IPS-20b (cell line): ENCODE data around the gene CDR2.
A peak's percentile ranks its signal among the peaks of the same experiment; 100 is the strongest.
"Not testable (repeated sequence)": the region's sequence is repeated elsewhere in the genome, so short reads cannot be mapped to it uniquely, and the experiment has no call there.

Source experiments
- H3K27ac ChIP-seq: one replicate; pipeline ENCODE4 v1.5.1; 2013; ENCODE audit warnings: low read length
- H3K27me3 ChIP-seq: 2 replicates; pipeline ENCODE4 v1.6.1; 2013; ENCODE audit warnings: mild to moderate bottlenecking, low read length, inconsistent platforms; ENCODE audit not compliant: insufficient read depth
- H3K36me3 ChIP-seq: 2 replicates; pipeline ENCODE4 v1.6.1; 2013; ENCODE audit warnings: low read depth, mild to moderate bottlenecking, inconsistent platforms, low read length, moderate library complexity; ENCODE audit not compliant: insufficient read depth
- H3K4me1 ChIP-seq: 2 replicates; pipeline ENCODE4 v1.6.1; 2013; ENCODE audit warnings: mild to moderate bottlenecking, control low read depth, inconsistent platforms, low read length, moderate library complexity; ENCODE audit not compliant: insufficient read depth
- H3K4me3 ChIP-seq: 2 replicates; pipeline ENCODE4 v1.5.1; 2013; ENCODE audit warnings: mild to moderate bottlenecking, low read length, inconsistent platforms
- H3K9ac ChIP-seq: 2 replicates; pipeline ENCODE4 v1.6.1; 2013; ENCODE audit warnings: low read depth, mild to moderate bottlenecking, inconsistent platforms, low read length, moderate library complexity
- H3K9me3 ChIP-seq: 2 replicates; pipeline ENCODE4 v1.6.1; 2013; ENCODE audit warnings: mild to moderate bottlenecking, low read depth, low read length, inconsistent platforms; ENCODE audit not compliant: insufficient read depth

Gene CDR2

DNA sequence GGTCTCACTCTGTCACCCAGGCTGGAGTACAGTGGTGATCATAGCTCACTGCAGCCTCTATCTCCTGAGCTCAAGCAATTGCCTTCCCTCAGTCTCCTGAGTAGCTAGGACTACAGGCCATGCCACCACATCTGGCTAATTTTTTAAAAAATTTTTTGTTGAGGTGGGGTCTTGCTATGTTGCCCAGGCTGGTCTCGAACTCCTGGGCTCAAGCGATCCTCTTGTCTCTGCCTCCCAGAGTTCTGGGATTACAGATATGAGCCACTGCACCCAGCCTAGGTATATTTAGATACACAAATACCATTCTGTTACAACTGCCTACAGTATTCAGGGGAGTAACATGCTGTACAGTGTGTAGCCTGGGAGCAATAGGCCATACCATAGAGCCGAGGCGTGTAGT, 62.9 kb downstream of the CDR2 start:
- H3K27me3 ChIP-seq: no peaks in the 10 kb centered on the region
- H3K36me3 ChIP-seq: peaks cover 90% of the 10 kb centered on the region
- H3K27ac ChIP-seq: no peak overlapping the region
- H3K9ac ChIP-seq: no peak overlapping the region
- no peak overlapping the region for H3K4me3 ChIP-seq
- no peaks in the 10 kb centered on the region for H3K9me3 ChIP-seq
- no peaks in the 10 kb centered on the region for H3K4me1 ChIP-seq

- Histone ChIP-seq H3K27me3 (no peaks in the 10 kb centered on the region), H3K9me3 (no peaks in the 10 kb centered on the region), H3K36me3 (peaks cover 91% of the 10 kb centered on the region), H3K4me1 (no peaks in the 10 kb centered on the region), H3K9ac (no peak overlapping the region), H3K27ac (no peak overlapping the region), H3K4me3 (no peak overlapping the region)
Measured at GRCh38 chr16:22308824-22309520, 65.4 kb downstream of the CDR2 start.

DNA sequence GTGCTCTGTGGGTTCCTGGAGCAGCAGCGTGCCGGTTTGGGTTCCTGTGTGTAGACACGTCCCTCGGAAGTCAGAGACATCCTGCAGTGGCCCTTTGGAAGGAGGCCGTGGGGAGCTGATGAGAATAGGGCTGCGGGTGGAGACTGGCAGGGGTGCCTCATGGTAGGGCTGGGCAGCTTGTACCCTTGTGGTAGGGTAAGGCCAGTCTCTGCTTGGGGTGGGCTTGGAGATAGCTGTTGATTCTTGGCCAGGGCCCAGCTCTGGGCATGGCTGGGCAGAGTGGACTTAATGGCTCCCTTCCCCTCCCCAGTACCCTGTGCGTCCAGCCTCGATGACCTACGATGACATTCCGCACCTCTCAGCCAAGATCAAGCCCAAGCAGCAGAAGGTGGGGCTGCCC, 66.6 kb downstream of the CDR2 start:
- H3K36me3 ChIP-seq: peaks cover 86% of the 10 kb centered on the region
- no peak overlapping the region for H3K9ac ChIP-seq
- no peaks in the 10 kb centered on the region for H3K9me3 ChIP-seq
- H3K27me3 ChIP-seq: no peaks in the 10 kb centered on the region
- H3K4me1 ChIP-seq: no peaks in the 10 kb centered on the region
- H3K27ac ChIP-seq: no peak overlapping the region
- no peak overlapping the region for H3K4me3 ChIP-seq

DNA sequence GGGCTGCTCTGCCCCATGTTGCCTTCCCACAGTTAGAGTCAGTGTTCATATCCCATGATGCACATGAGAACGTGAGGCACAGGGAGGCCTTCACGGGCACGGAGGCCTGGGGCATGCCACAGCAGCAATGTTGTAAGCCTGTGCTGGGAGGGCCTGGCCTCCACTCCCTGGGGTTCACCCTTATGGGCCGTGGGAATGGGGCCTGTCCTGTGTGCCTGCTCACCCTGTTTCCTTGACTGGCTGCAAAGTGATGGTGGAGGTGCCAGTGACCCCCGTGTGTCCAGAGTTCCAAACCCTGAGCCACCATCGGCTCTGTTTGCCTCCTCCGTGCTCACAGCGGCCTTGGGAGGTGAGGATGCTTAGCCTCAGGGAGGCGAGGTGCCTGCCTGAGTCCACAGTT, 67.6 kb downstream of the CDR2 start:
- no peak overlapping the region for H3K9ac ChIP-seq
- H3K9me3 ChIP-seq: no peaks in the 10 kb centered on the region
- no peaks in the 10 kb centered on the region for H3K4me1 ChIP-seq
- H3K36me3 ChIP-seq: peaks cover 86% of the 10 kb centered on the region
- no peaks in the 10 kb centered on the region for H3K27me3 ChIP-seq
- no peak overlapping the region for H3K27ac ChIP-seq
- no peak overlapping the region for H3K4me3 ChIP-seq

DNA sequence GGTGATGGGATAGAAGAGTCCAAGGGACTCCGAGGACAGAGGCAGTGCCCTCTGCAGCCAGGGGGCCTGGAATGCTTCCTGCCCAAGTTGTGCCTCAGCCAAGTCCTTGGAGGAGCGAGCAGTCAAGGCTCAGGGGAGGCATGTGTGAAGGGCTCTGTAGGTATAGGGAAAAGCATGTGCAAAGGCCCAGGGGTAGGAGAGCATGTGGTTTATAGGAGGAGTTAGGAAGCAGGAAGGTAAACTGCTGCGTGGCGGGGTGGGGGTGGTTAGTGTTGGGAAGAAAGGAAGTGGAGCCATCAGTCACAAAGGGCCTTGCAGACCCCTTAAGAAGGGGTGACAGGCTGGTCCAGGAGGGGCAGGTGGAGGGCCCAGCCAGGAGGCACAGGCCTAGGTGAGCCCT, 70.0 kb downstream of the CDR2 start:
- Histone ChIP-seq H3K4me1 (no peaks in the 10 kb centered on the region), H3K36me3 (peaks cover 72% of the 10 kb centered on the region), H3K27ac (no peak overlapping the region), H3K4me3 (no peak overlapping the region), H3K27me3 (no peaks in the 10 kb centered on the region), H3K9me3 (no peaks in the 10 kb centered on the region), H3K9ac (no peak overlapping the region)

- H3K27me3 ChIP-seq: no peaks in the 10 kb centered on the region
Measured at GRCh38 chr16:22302776-22303363, 71.5 kb downstream of the CDR2 start.

DNA sequence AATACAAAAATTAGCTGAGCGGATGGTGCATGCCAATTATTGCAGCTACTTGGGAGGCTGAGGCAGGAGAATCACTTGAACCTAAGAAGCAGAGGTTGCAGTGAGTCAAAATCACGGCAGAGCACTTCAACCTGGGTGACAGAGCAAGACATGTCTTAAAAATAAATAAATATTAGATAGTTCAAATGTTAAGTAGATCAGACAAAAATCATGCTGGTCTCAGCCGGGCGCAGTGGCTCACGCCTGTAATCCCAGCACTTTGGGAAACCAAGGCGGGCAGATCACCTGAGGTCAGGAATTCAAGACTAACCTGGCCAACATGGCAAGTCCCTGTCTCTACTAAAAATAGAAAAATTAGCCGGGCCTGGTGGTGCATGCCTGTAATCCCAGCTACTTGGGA, 73.0 kb downstream of the CDR2 start:
- H3K4me3 ChIP-seq, H3K27me3 ChIP-seq, H3K9me3 ChIP-seq, H3K27ac ChIP-seq, H3K4me1 ChIP-seq, H3K9ac ChIP-seq: not testable (repeated sequence)
- peaks cover 42% of the 10 kb centered on the region for H3K36me3 ChIP-seq

More at GRCh38 chr16:22302776-22303363, 71.5 kb downstream of the CDR2 start:
- Histone ChIP-seq H3K27ac (no peak overlapping the region), H3K9me3 (no peaks in the 10 kb centered on the region), H3K4me1 (no peaks in the 10 kb centered on the region), H3K36me3 (peaks cover 56% of the 10 kb centered on the region), H3K9ac (no peak overlapping the region), H3K4me3 (no peak overlapping the region)

GRCh38 chr16:22300427-22301071, 73.9 kb downstream of the CDR2 start:
- H3K9me3 ChIP-seq: no peaks in the 10 kb centered on the region
- no peaks in the 10 kb centered on the region; the same call in 1 of the 2 replicates for H3K4me1 ChIP-seq
- no peak overlapping the region for H3K4me3 ChIP-seq
- H3K9ac ChIP-seq: no peak overlapping the region
- H3K27me3 ChIP-seq: no peaks in the 10 kb centered on the region
- H3K27ac ChIP-seq: no peak overlapping the region
- H3K36me3 ChIP-seq: peaks cover 34% of the 10 kb centered on the region

DNA sequence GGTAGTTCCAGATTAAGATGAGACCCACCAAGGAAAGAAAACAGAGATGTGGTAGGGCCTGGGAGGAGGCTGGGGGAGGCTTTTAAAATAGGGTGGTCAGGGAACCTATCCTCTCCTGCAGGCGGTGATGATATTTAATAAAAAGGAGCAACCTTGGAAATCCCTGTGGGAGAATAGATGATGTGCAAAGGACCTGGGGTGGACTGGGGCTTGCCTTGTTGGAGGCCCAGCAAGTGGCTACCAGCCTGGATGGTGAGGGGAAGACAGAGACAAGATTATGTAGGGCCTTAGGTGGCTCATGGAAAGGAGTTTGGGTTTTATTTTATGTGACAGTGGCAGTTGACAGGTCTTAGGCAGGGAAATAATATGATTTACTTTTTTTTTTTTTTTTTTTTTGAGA, 75.4 kb downstream of the CDR2 start:
- no peak overlapping the region for H3K9ac ChIP-seq
- H3K4me3 ChIP-seq: peak overlapping the region; percentile 87; the same call in 1 of the 2 replicates
- no peaks in the 10 kb centered on the region for H3K27me3 ChIP-seq
- H3K4me1 ChIP-seq: no peaks in the 10 kb centered on the region; the same call in 1 of the 2 replicates
- H3K9me3 ChIP-seq: no peaks in the 10 kb centered on the region
- H3K27ac ChIP-seq: no peak overlapping the region
- H3K36me3 ChIP-seq: peaks cover 19% of the 10 kb centered on the region

GRCh38 chr16:22297871-22298733, 76.3 kb downstream of the CDR2 start:
- Histone ChIP-seq H3K27me3 (no peaks in the 10 kb centered on the region), H3K9me3 (no peaks in the 10 kb centered on the region), H3K27ac (peak overlapping the region; percentile 68), H3K4me3 (peak overlapping the region; percentile 87), H3K4me1 (no peaks in the 10 kb centered on the region; the same call in 1 of the 2 replicates), H3K36me3 (peaks cover 14% of the 10 kb centered on the region), H3K9ac (peak overlapping the region; percentile 87)

DNA sequence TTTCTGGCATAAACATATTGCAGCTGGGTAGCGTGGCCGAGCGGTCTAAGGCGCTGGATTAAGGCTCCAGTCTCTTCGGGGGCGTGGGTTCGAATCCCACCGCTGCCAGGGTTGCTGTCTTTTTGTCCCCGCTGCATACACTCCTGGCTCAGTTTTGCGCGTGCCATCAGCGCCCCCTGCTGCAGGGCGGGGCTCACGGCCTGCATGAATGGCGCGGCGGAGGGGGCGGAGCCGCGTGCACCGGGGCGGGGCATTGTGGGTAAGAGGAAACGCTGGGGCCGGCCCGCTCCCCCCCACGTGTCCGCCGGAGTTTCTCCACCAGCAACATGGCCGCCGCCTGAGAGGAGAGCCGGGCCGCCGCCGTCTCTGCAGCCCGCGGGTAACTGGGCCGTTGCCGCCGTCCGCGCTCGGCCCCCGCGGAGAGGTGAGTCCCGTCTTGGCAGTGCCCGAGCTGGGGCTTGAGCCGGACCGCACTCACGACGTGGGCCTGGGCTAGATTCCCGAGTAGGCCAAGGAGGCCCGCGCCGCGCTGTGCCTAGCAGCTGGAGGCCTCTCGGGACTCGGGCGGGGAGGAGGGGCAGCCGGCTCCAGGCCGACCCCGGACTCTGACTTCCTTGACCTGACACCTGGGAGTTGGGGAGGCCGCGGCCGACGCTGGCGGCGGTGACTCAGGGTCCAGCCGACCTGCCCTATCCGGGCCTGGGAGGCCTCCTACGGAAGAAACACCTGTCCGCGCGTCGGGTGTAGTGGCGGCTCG, 77.1 kb downstream of the CDR2 start, which contains the start of gene POLR3E:
Gene POLR3E, plus strand, starts transcription at position 296 of the 757 bp plus-strand sequence. CDS start 5,560 bp downstream, outside the sequence.
- Histone ChIP-seq H3K4me3 (peak within 1 kb of the TSS; percentile 87), H3K9me3 (no peaks in the 10 kb centered on the region), H3K36me3 (peaks cover 6% of the 10 kb centered on the region), H3K9ac (peak within 1 kb of the TSS; percentile 87), H3K27me3 (no peaks in the 10 kb centered on the region), H3K27ac (peak within 1 kb of the TSS; percentile 68), H3K4me1 (no peaks in the 10 kb centered on the region; the same call in 1 of the 2 replicates)
